HCT116 (cell line): ENCODE measurements around the gene IL23A. TPM values are rescaled to one million over a fixed set of nuclear protein-coding genes. Genes with fewer than 3 reads are reported as not detected.

Experiments
- ATAC-seq: fragments of 200-7000 bp; cut with Tn5 transposase; 2 replicates; pipeline ENCODE4 v1.9.1; 2020; ENCODE audit warnings: mild to moderate bottlenecking, moderate library complexity
- BruUV-seq: library from RNA; stranded (reverse); fragments of 400-500 nt; replicated peaks from 2 replicates; lab custom pipeline; 2021; lab: Mats Ljungman, UMichigan
- CTCF ChIA-PET: fragments of 300-600 bp; sonication (Branson Sonifier 250); formaldehyde crosslinking; loops from one replicate; lab custom pipeline; 2021; ENCODE audit warnings: antibody characterized with exemption; lab: Charles Lee
- POLR2A ChIA-PET: fragments of 300-600, 350-600 bp; sonication (Branson Sonifier 250); formaldehyde crosslinking; loops from one replicate; lab custom pipeline; 2021; ENCODE audit warnings: antibody characterized with exemption; lab: Charles Lee
- RAD21 ChIA-PET, 2 experiments: fragments of 300-600 bp; sonication (Branson Sonifier 250); formaldehyde crosslinking; loops; one replicate each; lab custom pipeline; 2023; ENCODE audit warnings: low total read pairs in 2 of 2; ENCODE audit not compliant: uncharacterized antibody in 2 of 2, unreplicated experiment in 2 of 2, low non-redundant PET in 1 of 2; lab: Charles Lee
- DNase-seq: peaks from one replicate; pipeline ENCODE4 v3.0.0-alpha.2; 2010; ENCODE audit warnings: low read depth, low spot score
- H2AFZ ChIP-seq: fragments of 200-600 bp; shearing (Covaris generic), sonication (generic); 2 replicates; pipeline ENCODE4 v1.6.1; 2017; ENCODE audit warnings: low read depth, mixed run types, mixed read lengths, antibody characterized with exemption, low read length; ENCODE audit not compliant: poor library complexity, severe bottlenecking
- H3K27ac ChIP-seq: 2 replicates; pipeline ENCODE4 v1.5.1; 2012; ENCODE audit warnings: low read depth, low read length
- H3K27me3 ChIP-seq: fragments of 200-600 bp; sonication (generic); 2 replicates; pipeline ENCODE4 v1.6.1; 2016; ENCODE audit warnings: mixed run types, low read length, mixed read lengths; ENCODE audit not compliant: insufficient read depth
- H3K36me3 ChIP-seq, 2 experiments: fragments of 200-500 bp in 1 of 2; fragments of 200-600 bp in 1 of 2; sonication (Bioruptor generic) in 1 of 2; sonication (generic) in 1 of 2; 2 replicates each; pipeline versions ENCODE4 v1.5.1 to v1.6.1; 2014 to 2016; ENCODE audit warnings: low read length in 2 of 2, inconsistent platforms in 1 of 2, mixed read lengths in 1 of 2, mixed run types in 1 of 2; ENCODE audit not compliant: insufficient read depth in 2 of 2, control insufficient read depth in 1 of 2
- H3K4me1 ChIP-seq, 2 experiments: fragments of 200-600 bp in 1 of 2; sonication (generic) in 1 of 2; 2 replicates each; pipeline versions ENCODE4 v1.5.1 to v1.6.1; 2012 to 2017; ENCODE audit warnings: low read length in 2 of 2, inconsistent platforms in 1 of 2, mild to moderate bottlenecking in 1 of 2, mixed read lengths in 1 of 2, mixed run types in 1 of 2, moderate library complexity in 1 of 2; ENCODE audit not compliant: insufficient read depth in 2 of 2, control insufficient read depth in 1 of 2
- H3K4me2 ChIP-seq: fragments of 200-600 bp; sonication (generic); 2 replicates; pipeline ENCODE4 v1.6.1; 2017; ENCODE audit warnings: mixed run types, low read length, mixed read lengths
- H3K4me3 ChIP-seq, 2 experiments: fragments of 200-600 bp in 1 of 2; sonication (generic) in 1 of 2; replicated peaks in 1 of 2; 2 replicates each; pipeline ENCODE4 v1.5.1; 2011 to 2016; ENCODE audit warnings: low read length in 2 of 2, control low read depth in 1 of 2, low read depth in 1 of 2, mild to moderate bottlenecking in 1 of 2, mixed read lengths in 1 of 2, mixed run types in 1 of 2
- H3K79me2 ChIP-seq: fragments of 200-600 bp; sonication (generic); 2 replicates; pipeline ENCODE4 v1.6.1; 2017; ENCODE audit warnings: mild to moderate bottlenecking, mixed run types, low read length, moderate library complexity, mixed read lengths; ENCODE audit not compliant: insufficient read depth
- H3K9ac ChIP-seq: fragments of 200-600 bp; sonication (generic); 2 replicates; pipeline ENCODE4 v1.6.1; 2016; ENCODE audit warnings: low read length, mixed read lengths
- H3K9me2 ChIP-seq: fragments of 200-600 bp; sonication (generic), shearing (Covaris generic); 2 replicates; pipeline ENCODE4 v1.6.1; 2017; ENCODE audit warnings: mixed run types, mild to moderate bottlenecking, moderate library complexity; ENCODE audit not compliant: insufficient read depth
- H3K9me3 ChIP-seq, 2 experiments: fragments of 200-500 bp in 1 of 2; fragments of 200-600 bp in 1 of 2; sonication (Bioruptor generic) in 1 of 2; sonication (generic) in 1 of 2; 2 replicates each; pipeline ENCODE4 v1.6.1; 2014 to 2017; ENCODE audit warnings: low read length in 2 of 2, mixed read lengths in 2 of 2, inconsistent platforms in 1 of 2, low read depth in 1 of 2, mild to moderate bottlenecking in 1 of 2, mixed run types in 1 of 2, moderate library complexity in 1 of 2; ENCODE audit not compliant: control insufficient read depth in 1 of 2, insufficient read depth in 1 of 2
- H4K20me1 ChIP-seq: fragments of 200-600 bp; sonication (generic), shearing (Covaris generic); 2 replicates; pipeline ENCODE4 v1.6.1; 2017; ENCODE audit warnings: mixed run types, mild to moderate bottlenecking, moderate library complexity; ENCODE audit not compliant: insufficient read depth
- CTCF ChIP-seq, 3 experiments: fragments of 200-600 bp in 1 of 3; sonication (generic) in 1 of 3; IDR thresholded peaks in 2 of 3; conservative IDR thresholded peaks in 1 of 3; 2 replicates each; pipeline ENCODE4 v1.5.1; 2012 to 2017; ENCODE audit warnings: low read depth in 2 of 3, low read length in 2 of 3, antibody characterized with exemption in 1 of 3, borderline replicate concordance in 1 of 3, control low read depth in 1 of 3, mild to moderate bottlenecking in 1 of 3, mixed read lengths in 1 of 3, mixed run types in 1 of 3, moderate library complexity in 1 of 3; ENCODE audit not compliant: insufficient read depth in 1 of 3
- EZH2 ChIP-seq: fragments of 200-600 bp; sonication (generic); IDR thresholded peaks from 2 replicates; pipeline ENCODE4 v1.6.1; 2017; ENCODE audit warnings: antibody characterized with exemption, mixed run types
- POLR2AphosphoS5 ChIP-seq: IDR thresholded peaks from 2 replicates; pipeline ENCODE4 v1.6.1; 2011; ENCODE audit warnings: mild to moderate bottlenecking, low read depth, low read length, moderate library complexity
- SIN3A ChIP-seq: IDR thresholded peaks from 2 replicates; pipeline ENCODE4 v1.6.1; 2012; ENCODE audit warnings: low read depth
- SP1 ChIP-seq: IDR thresholded peaks from 2 replicates; pipeline ENCODE4 v1.6.1; 2012; ENCODE audit warnings: low read depth
- TCF7L2 ChIP-seq: IDR thresholded peaks from 2 replicates; pipeline ENCODE4 v1.7.0; 2011; ENCODE audit warnings: borderline replicate concordance, inconsistent platforms; ENCODE audit not compliant: insufficient read depth, insufficient read length; ENCODE audit errors: extremely low read depth
- ZNF274 ChIP-seq: fragments of 200-500 bp; sonication (Bioruptor generic); IDR thresholded peaks from 2 replicates; pipeline ENCODE4 v1.6.1; 2014; ENCODE audit warnings: mild to moderate bottlenecking, low read depth, low read length, inconsistent platforms
- intact Hi-C: fragments of 100-400 bp; cut with micrococcal nuclease; formaldehyde crosslinking; loops from 2 replicates; pipeline ENCODE4 v1.10.0; 2022
- total RNA-seq: library from RNA; stranded (reverse); gene quantifications from one replicate; pipeline ENCODE4 v1.2.1, GENCODE V29; 2021; ENCODE audit not compliant: unreplicated experiment
- TF ChIP-seq, protein P1 (sequence below): IDR thresholded peaks from 2 replicates; pipeline ENCODE4 v1.6.1; 2011; ENCODE audit warnings: mild to moderate bottlenecking, low read length, moderate library complexity; ENCODE audit not compliant: insufficient replicate concordance; ENCODE audit errors: extremely low read depth

Gene IL23A
- total RNA-seq, 1 experiment from 2014 or later, result 0.59 TPM

GRCh38 chr12:56299308-56299852 is 39.3 kb upstream of the IL23A start:
- intact Hi-C loops, result no loop called here
- H3K4me1 ChIP-seq, result peaks cover 22 to 44% of the 10 kb centered on the region in 2 experiments; a peak in 3 of 4 replicates
- no peaks in the 10 kb centered on the region for H3K9me3 ChIP-seq
- RAD21 ChIA-PET, result interaction anchor here in 1 of 2 experiments (1.1 kb wide), 1 partner anchor 8 kb away, joined by 3 read pairs; no protein-coding TSS in a partner anchor
- no peaks in the 10 kb centered on the region for H3K9me2 ChIP-seq
- H3K9ac ChIP-seq, result peak overlapping the region; percentile 96
- H4K20me1 ChIP-seq, result no peaks in the 10 kb centered on the region
- peaks cover 60% of the 10 kb centered on the region for H3K79me2 ChIP-seq
- no peaks in the 10 kb centered on the region for H3K27me3 ChIP-seq
- H3K36me3 ChIP-seq, result peaks cover 3 to 14% of the 10 kb centered on the region in 2 experiments; a peak in 2 of 4 replicates
- peak; percentile 18 for ATAC-seq
- TF ChIP-seq POLR2AphosphoS5 (peak; percentile 6; the same call in 1 of the 2 replicates), EZH2 (no peak), SP1 (0 out of 2 replicates have a peak, but pooled peaks have one; percentile 13)
- TF ChIP-seq, all 23 proteins: peak for 2
- Histone ChIP-seq H3K4me3 (peak overlapping the region; percentile 69 to 99), H2AFZ (no peak overlapping the region), H3K27ac (peak overlapping the region; percentile 74), H3K4me2 (peak overlapping the region; percentile 93)
- DNase-seq, result no peak
- POLR2A ChIA-PET, result interaction anchor here (0.6 to 1.2 kb wide), 2 partner anchors 8 to 61 kb away, joined by 3 to 4 read pairs; partner anchors contain the start of gene STAT2
- TSS peak; percentile 56 for BruUV-seq
- CTCF ChIA-PET, result interaction anchor here (1.5 kb wide), 1 partner anchor 181 kb away, joined by 3 read pairs; the partner anchor contains the start of gene ZC3H10

DNA sequence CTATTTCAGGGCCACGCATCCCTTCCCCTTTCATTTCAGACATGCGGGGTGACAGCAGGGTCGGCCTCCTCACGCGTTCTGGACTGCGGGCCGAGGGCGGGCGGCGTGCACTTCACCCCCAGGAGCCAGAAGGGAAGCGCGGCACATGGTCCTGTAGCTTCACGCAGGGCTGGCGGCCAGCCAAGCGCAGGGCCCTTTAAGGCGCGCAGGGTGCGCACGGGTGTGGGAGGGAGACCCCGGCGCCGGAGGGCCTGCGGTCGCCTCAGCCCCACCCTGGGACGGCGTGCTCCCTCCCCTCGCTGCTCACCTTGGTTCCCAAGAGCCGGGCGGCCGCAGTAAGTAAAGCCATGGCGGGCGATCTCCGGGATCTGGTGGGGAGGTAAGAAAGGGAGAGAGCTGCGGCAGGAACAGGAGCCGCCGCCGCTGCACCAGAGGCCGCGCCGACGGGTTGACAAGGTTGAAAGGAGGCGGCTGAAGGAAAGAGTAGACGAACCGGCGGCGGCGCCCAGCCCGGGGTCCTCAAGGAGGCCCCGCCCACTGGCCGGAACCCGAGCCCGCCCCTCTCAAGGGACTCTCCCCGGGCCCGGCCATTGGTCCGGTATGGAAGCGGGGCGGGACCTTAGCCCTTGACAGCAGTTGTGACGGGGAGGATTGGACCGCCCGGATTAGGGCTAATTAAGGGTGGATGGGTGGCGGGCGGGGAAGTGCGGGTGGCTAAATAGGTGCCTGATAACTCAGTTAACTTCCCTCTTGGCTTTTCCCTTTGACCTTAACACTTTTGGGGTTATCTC is 38.6 kb upstream of the IL23A start, which contains the start of gene CS:
Gene CS, minus strand, starts transcription at position 478 of the 791 bp plus-strand sequence. Its CDS starts 129 bp downstream, at position 349.
- no TSS peak for BruUV-seq
- Histone ChIP-seq H3K4me1 (peaks cover 22 to 44% of the 10 kb centered on the region in 2 experiments; a peak in 3 of 4 replicates), H3K79me2 (peaks cover 53% of the 10 kb centered on the region), H3K9me2 (no peaks in the 10 kb centered on the region), H3K36me3 (peaks cover 3 to 12% of the 10 kb centered on the region in 2 experiments; a peak in 2 of 4 replicates), H4K20me1 (no peaks in the 10 kb centered on the region), H2AFZ (peak within 1 kb of the TSS; percentile 5), H3K9me3 (no peaks in the 10 kb centered on the region), H3K4me2 (peak within 1 kb of the TSS; percentile 93), H3K27me3 (no peaks in the 10 kb centered on the region), H3K4me3 (peak within 1 kb of the TSS; percentile 69 to 99), H3K27ac (peak within 1 kb of the TSS; percentile 74), H3K9ac (peak within 1 kb of the TSS; percentile 96)
- intact Hi-C loops, result loop anchor here (1.0 to 2.0 kb wide), 2 partner anchors 16 to 181 kb away; partner anchors contain the start of gene ZC3H10
- POLR2A ChIA-PET, result interaction anchor here (0.6 to 1.2 kb wide), 2 partner anchors 9 to 60 kb away, joined by 3 to 4 read pairs; partner anchors contain the start of gene STAT2
- DNase-seq, result peak; percentile 96
- RAD21 ChIA-PET, result interaction anchor here in 1 of 2 experiments (1.1 kb wide), 1 partner anchor 9 kb away, joined by 3 read pairs; no protein-coding TSS in a partner anchor
- peak; percentile 96 for ATAC-seq
- CTCF ChIA-PET, result no interaction called here
- peak; percentile 86 for TF ChIP-seq SP1
- TF ChIP-seq SIN3A, result peak; percentile 88
- peak; percentile 65 for TF ChIP-seq POLR2AphosphoS5
- no peak for TF ChIP-seq CTCF (IDR thresholded peaks at IDR 0.05 in 2 of 3, conservative IDR thresholded peaks at IDR 0.05 in 1 of 3; ENCODE audit: borderline replicate concordance in 1 of 3, insufficient read depth in 1 of 3, low read depth in 2 of 3, low read length in 2 of 3)
- TF ChIP-seq ZNF274, result no peak
- TF ChIP-seq, protein P1, sequence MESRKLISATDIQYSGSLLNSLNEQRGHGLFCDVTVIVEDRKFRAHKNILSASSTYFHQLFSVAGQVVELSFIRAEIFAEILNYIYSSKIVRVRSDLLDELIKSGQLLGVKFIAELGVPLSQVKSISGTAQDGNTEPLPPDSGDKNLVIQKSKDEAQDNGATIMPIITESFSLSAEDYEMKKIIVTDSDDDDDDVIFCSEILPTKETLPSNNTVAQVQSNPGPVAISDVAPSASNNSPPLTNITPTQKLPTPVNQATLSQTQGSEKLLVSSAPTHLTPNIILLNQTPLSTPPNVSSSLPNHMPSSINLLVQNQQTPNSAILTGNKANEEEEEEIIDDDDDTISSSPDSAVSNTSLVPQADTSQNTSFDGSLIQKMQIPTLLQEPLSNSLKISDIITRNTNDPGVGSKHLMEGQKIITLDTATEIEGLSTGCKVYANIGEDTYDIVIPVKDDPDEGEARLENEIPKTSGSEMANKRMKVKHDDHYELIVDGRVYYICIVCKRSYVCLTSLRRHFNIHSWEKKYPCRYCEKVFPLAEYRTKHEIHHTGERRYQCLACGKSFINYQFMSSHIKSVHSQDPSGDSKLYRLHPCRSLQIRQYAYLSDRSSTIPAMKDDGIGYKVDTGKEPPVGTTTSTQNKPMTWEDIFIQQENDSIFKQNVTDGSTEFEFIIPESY, result no peak
- peak; percentile 42 for TF ChIP-seq TCF7L2
